ENCODE results near the gene ATP6V1G2.
A peak's percentile ranks its signal among the peaks of the same experiment; 100 is the strongest.
"Not testable (repeated sequence)": the region's sequence is repeated elsewhere in the genome, so short reads cannot be mapped to it uniquely, and the experiment has no call there.

Gene ATP6V1G2

GRCh38 chr6:31558318-31558625 lies 11.9 kb upstream of the ATP6V1G2 start:
- H3K4me3 ChIP-seq (ENCODE audit: low read length), result no peak overlapping the region

GRCh38 chr6:31557443-31558317 lies 11.3 kb upstream of the ATP6V1G2 start:
- H3K4me3 ChIP-seq (ENCODE audit: low read length), result no peak overlapping the region
- no peak for DNase-seq (ENCODE audit: low read depth)
- no peak for TF ChIP-seq CTCF (IDR thresholded peaks at IDR 0.05; ENCODE audit: insufficient read depth, low read depth, low read length, missing control alignments)

More at GRCh38 chr6:31558318-31558625, 11.9 kb upstream of the ATP6V1G2 start:
- TF ChIP-seq CTCF (IDR thresholded peaks at IDR 0.05; ENCODE audit: insufficient read depth, low read depth, low read length, missing control alignments), result no peak
- no peak for DNase-seq (ENCODE audit: low read depth)

GRCh38 chr6:31556307-31556706 lies 9.9 kb upstream of the ATP6V1G2 start:
- TF ChIP-seq CTCF (IDR thresholded peaks at IDR 0.05; ENCODE audit: insufficient read depth, low read depth, low read length, missing control alignments), result no peak
- no peak overlapping the region for H3K4me3 ChIP-seq (ENCODE audit: low read length)
- DNase-seq (ENCODE audit: low read depth), result no peak

- not testable (repeated sequence) for H3K4me3 ChIP-seq (ENCODE audit: low read length)
- DNase-seq (ENCODE audit: low read depth), result peak; percentile 60
- TF ChIP-seq CTCF (IDR thresholded peaks at IDR 0.05; ENCODE audit: insufficient read depth, low read depth, low read length, missing control alignments), result peak; percentile 31
These were observed 5.0 kb upstream of the ATP6V1G2 start for GRCh38 chr6:31551371-31551770.

- no peak for TF ChIP-seq CTCF (IDR thresholded peaks at IDR 0.05; ENCODE audit: insufficient read depth, low read depth, low read length, missing control alignments)
- DNase-seq (ENCODE audit: low read depth), result no peak
- peak overlapping the region; percentile 54 for H3K4me3 ChIP-seq (ENCODE audit: low read length)
These were observed 2.1 kb upstream of the ATP6V1G2 start for GRCh38 chr6:31548544-31548873.

- no peak for DNase-seq (ENCODE audit: low read depth)
- no peak for TF ChIP-seq CTCF (IDR thresholded peaks at IDR 0.05; ENCODE audit: insufficient read depth, low read depth, low read length, missing control alignments)
- H3K4me3 ChIP-seq (ENCODE audit: low read length), result peak overlapping the region; percentile 54
These were observed 1.5 kb upstream of the ATP6V1G2 start for GRCh38 chr6:31547727-31548543.
